Iris pigment epithelial cell (primary cell): ENCODE measurements around the gene CLDN4.
"Not testable (repeated sequence)": the region's sequence is repeated elsewhere in the genome, so short reads cannot be mapped to it uniquely, and the experiment has no call there.

Experiments
- DNase-seq: peaks from one replicate; pipeline ENCODE4 v3.0.0-alpha.2; 2011; ENCODE audit warnings: low read depth

Gene CLDN4

GRCh38 chr7:73830681-73831583 is at the start of gene CLDN4:
Gene CLDN4 (plus strand): TSS chr7:73830996. CDS start chr7:73831202, 206 bp downstream.
- no peak for DNase-seq

- no peak for DNase-seq
Observed at GRCh38 chr7:73786588-73786987, 44.2 kb upstream of the CLDN4 start.

GRCh38 chr7:73787786-73788048 is 43.1 kb upstream of the CLDN4 start:
- DNase-seq: not testable (repeated sequence)

GRCh38 chr7:73789051-73789450 is 41.7 kb upstream of the CLDN4 start:
- DNase-seq: no peak

GRCh38 chr7:73791170-73791690 is 39.6 kb upstream of the CLDN4 start:
- not testable (repeated sequence) for DNase-seq

GRCh38 chr7:73795188-73795587 is 35.6 kb upstream of the CLDN4 start:
- not testable (repeated sequence) for DNase-seq

- DNase-seq: not testable (repeated sequence)
Observed at GRCh38 chr7:73796656-73797055, 34.1 kb upstream of the CLDN4 start.

- DNase-seq: not testable (repeated sequence)
Observed at GRCh38 chr7:73797176-73797575, 33.6 kb upstream of the CLDN4 start.

GRCh38 chr7:73799282-73800141 is 31.3 kb upstream of the CLDN4 start:
- DNase-seq: no peak

GRCh38 chr7:73801577-73801976 is 29.2 kb upstream of the CLDN4 start:
- DNase-seq: no peak

- no peak for DNase-seq
Observed at GRCh38 chr7:73802459-73802858, 28.3 kb upstream of the CLDN4 start.

- no peak for DNase-seq
Observed at GRCh38 chr7:73809467-73809951, 21.3 kb upstream of the CLDN4 start.

- no peak for DNase-seq
Observed at GRCh38 chr7:73810998-73811360, 19.8 kb upstream of the CLDN4 start.

- peak; percentile 54 for DNase-seq
Observed at GRCh38 chr7:73811760-73812168, 19.0 kb upstream of the CLDN4 start.

GRCh38 chr7:73812996-73813395 is 17.8 kb upstream of the CLDN4 start:
- no peak for DNase-seq

- DNase-seq: no peak
Observed at GRCh38 chr7:73815436-73815835, 15.4 kb upstream of the CLDN4 start.

GRCh38 chr7:73817121-73817520 is 13.7 kb upstream of the CLDN4 start:
- DNase-seq: no peak

GRCh38 chr7:73820013-73820412 is 10.8 kb upstream of the CLDN4 start:
- DNase-seq: no peak

- not testable (repeated sequence) for DNase-seq
Observed at GRCh38 chr7:73821597-73822285, 9.1 kb upstream of the CLDN4 start.

GRCh38 chr7:73822319-73823173 is 8.2 kb upstream of the CLDN4 start:
- DNase-seq: peak; percentile 85

- DNase-seq: no peak
Observed at GRCh38 chr7:73823257-73823656, 7.5 kb upstream of the CLDN4 start.
